HG03565 (cell line): ENCODE measurements around the gene STEAP3.

Source experiments
- ATAC-seq: cut with Tn5 transposase; IDR thresholded peaks from one replicate; pipeline ENCODE4 v1.9.1; 2021; ENCODE audit warnings: mild to moderate bottlenecking, moderate library complexity; ENCODE audit not compliant: unreplicated experiment

STEAP3 gene

DNA sequence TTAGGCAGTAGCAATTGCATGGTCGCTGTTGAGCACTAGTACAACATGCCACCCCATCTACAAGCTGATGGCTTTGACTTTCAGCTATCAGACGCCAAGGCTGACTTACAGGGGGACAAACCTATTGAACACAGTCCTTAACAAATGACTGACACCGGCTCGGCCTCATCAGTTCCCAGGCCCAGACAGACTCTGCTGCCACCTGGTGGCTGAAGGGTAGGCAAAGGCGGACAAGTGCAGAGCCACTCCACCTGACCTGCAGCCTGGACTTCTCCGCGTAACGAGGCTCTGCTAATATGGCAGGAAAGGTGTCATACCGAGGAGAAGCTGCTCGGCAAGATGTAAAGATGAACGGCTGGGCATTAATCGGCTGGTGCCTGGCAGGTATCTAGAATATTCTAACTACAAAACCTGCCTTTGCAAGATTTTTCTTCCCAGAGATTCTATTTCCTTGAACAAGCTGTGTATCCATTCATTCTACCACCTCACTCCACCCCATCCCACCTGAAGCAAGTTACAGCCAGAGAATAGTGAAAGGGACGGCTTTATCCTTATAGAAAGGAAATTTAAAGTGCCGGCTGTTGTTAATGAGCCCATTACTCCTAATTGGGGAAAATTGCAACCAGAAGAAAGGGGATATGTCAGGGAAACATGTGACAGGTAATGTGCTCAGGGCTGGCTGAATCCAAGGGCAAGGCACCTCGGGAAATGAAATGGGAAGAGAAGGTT is 67.4 kb downstream of the STEAP3 start:
- no peak for ATAC-seq

GRCh38 chr2:119291588-119292167 is 68.0 kb downstream of the STEAP3 start:
- ATAC-seq, result no peak

GRCh38 chr2:119292226-119292625 is 68.6 kb downstream of the STEAP3 start:
- no peak for ATAC-seq

GRCh38 chr2:119293254-119293653 is 69.6 kb downstream of the STEAP3 start:
- no peak for ATAC-seq

DNA sequence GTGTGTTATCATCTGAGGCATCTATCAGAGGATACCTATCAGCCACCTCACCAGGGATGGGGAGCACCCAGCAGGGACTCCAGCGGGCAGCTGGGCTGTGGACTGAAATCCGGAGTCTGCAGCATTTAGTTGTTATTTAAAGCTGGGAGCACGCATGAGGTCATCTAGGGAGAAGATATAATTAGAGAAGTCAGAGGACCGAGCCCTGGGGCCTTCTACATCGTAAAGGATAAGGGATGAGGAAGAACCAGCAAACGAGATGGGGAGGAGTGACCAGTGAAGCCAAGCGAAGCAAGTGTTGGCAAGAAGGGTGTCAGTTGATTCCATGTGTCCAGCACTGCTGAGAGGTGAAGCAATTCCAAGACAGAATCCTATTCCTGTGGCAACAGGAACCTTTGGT is 70.3 kb downstream of the STEAP3 start:
- ATAC-seq, result no peak

DNA sequence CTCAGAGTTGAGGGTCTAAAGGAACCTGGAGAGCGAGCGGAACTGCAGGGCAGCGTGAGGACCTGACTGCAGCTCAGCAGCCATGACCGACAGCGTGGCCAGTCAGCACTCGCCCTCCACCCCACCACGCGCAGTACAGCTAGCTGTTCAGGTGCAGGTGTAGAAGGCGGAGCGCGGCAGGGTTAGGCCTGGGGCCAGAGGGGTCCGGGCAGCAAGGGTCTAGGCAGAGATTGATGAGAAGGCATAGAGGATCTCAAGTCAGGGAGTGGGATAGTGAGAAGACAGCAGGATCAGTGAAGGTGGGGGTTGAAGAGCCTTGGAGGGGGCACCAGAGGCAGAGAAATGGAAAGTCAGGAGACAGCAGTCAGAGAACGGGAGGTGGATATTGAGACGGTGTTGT is 71.0 kb downstream of the STEAP3 start:
- no peak for ATAC-seq

GRCh38 chr2:119295688-119296375 is 72.2 kb downstream of the STEAP3 start:
- no peak for ATAC-seq

- ATAC-seq, result no peak
Observed at GRCh38 chr2:119301413-119301812, 77.8 kb downstream of the STEAP3 start.

DNA sequence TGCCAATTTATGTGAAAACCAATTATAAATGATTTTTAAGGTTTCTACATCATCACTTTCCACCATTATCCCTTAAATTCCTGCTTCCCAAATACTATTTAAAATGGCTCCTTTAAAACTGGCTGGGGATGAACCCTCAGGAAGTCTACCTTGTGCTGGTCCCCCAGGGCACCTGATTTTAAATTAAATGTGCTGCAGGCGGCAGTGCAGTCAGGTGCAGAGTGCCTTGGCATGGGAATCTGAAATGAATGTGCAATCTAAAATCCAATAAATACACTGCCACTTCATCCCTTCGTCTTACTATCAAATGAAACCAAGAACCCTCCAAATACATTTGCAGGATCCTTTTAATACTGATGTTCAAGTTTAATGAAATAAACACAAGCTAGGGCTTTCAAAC is 81.2 kb downstream of the STEAP3 start:
- no peak for ATAC-seq

DNA sequence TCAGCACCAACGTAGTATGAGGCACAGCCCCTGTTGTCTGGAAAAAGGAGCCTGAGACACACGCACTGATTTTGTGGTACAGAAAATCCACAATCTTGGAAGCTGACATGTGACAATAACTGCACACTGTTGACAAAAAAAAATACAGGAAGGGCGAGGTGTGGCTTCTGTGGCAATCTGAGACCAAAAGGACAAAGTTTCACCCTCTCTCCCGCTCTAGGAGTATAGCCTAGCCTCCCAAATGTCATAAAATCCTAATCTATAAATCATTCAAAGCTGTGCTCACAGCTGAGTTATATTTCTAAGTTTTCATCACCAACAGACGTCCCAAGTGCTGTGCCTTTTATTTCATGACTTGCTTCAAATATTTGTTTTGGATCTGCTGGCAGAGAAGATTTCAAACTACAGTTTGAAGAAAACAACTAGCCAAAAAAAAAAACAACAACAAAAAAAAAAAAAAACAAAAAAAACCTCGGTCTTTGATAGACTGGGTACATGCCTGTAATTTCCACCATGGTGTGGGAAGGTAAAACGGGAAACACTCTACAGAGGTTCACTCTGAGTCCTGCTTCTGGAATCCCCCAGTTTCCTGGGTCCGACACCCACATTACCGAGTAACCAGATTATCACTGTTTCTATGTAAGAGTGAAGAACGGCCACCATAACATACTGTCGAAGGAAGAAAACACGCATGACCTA is 82.0 kb downstream of the STEAP3 start:
- no peak for ATAC-seq

DNA sequence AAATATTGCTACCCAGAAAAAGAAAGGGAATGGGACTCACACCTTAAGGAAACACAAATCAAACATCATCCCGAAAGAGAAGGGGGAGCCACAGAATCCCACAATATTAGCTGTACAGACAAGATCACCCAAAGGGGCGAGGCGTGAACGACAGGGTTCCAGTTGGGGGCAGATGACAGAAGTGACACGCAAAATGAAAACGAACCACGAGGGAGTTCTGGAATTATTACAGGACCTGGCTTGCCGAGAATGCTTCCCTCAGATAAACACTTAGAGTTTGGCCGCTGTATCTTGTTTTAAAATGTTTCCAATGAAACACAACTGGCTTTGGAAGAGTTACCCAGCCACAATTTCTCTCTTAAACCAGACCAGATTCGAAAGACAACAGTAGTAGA is 82.6 kb downstream of the STEAP3 start:
- no peak for ATAC-seq

GRCh38 chr2:119307419-119308140 is 83.9 kb downstream of the STEAP3 start:
- ATAC-seq, result no peak

DNA sequence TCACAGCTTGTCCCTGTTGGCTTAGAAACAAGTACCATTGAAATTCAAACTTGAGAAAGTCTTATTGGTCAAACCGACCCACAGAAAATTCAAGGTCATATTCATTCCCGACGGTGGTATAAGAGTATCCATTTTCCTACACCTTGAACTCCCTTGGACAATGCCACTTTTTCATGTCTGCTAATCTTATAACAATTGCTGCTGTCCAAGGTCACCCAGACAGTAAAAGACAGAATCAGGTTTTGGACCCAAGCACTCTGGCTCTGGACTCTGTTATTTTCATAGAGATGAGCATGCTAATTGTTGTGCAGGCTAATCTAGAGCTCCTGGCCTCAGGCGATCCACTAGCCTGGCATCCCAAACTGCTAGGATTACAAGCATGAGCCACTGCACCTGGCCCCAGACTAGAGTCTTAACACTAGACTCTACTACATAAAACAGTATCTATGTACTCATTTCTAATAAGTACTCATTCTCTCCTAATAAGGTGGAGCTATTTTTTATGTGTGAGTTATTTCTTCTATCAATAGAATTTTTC is 85.2 kb downstream of the STEAP3 start:
- ATAC-seq, result no peak

DNA sequence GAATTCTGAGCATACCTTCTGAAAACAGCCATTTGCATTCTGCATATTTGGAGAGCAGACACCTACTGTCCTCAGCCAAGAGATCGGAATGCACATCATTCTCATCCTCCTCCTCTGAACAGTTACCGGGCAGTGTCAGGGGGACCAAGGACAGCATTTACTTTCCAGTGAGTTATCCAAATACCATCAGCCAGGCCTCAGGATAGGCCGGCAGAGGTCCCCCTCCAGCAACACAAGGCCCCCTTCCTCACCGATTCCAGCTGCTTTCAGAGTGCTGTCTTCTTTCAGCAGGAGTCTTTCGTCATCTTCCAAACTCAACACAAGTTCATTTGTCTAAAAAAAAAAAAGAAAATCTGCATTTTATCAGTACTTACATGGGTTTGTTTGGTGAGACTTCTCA is 87.7 kb downstream of the STEAP3 start:
- ATAC-seq, result no peak

GRCh38 chr2:119311831-119312230 is 88.2 kb downstream of the STEAP3 start:
- ATAC-seq, result no peak
